Smooth muscle cell (in vitro differentiated cells): Measurements from ENCODE around the gene PADI1. TPM values are rescaled to one million over a fixed set of nuclear protein-coding genes. Genes with fewer than 3 reads are reported as not detected.

Experiments used
- DNase-seq: peaks from one replicate; lab custom pipeline; 2025; ENCODE audit not compliant: unreplicated experiment; lab: John Stamatoyannopoulos, UW
- H2AFZ ChIP-seq: fragments of 200-600 bp; sonication (generic); 2 replicates; pipeline ENCODE4 v1.6.0; 2016; ENCODE audit warnings: antibody characterized with exemption, low read depth, mild to moderate bottlenecking
- H3F3A ChIP-seq: fragments of 200-600 bp; sonication (generic); 2 replicates; pipeline ENCODE4 v1.6.0; 2017; ENCODE audit warnings: antibody characterized with exemption, low read depth
- H3K27ac ChIP-seq: fragments of 200-600 bp; sonication (generic); 2 replicates; pipeline ENCODE4 v1.5.1; 2016; ENCODE audit warnings: low read depth, mild to moderate bottlenecking
- H3K27me3 ChIP-seq: fragments of 200-600 bp; sonication (generic); 2 replicates; pipeline ENCODE4 v1.6.1; 2016; ENCODE audit warnings: low read depth, mild to moderate bottlenecking
- H3K36me3 ChIP-seq: fragments of 200-600 bp; sonication (generic); 2 replicates; pipeline ENCODE4 v1.5.1; 2016; ENCODE audit warnings: low read depth
- H3K4me1 ChIP-seq: fragments of 200-600 bp; sonication (generic); 2 replicates; pipeline ENCODE4 v1.5.1; 2016; ENCODE audit warnings: low read depth
- H3K4me2 ChIP-seq: fragments of 200-600 bp; sonication (generic); 2 replicates; pipeline ENCODE4 v1.6.0; 2016; ENCODE audit warnings: mild to moderate bottlenecking
- H3K4me3 ChIP-seq: fragments of 200-600 bp; sonication (generic); 2 replicates; pipeline ENCODE4 v1.5.1; 2016; ENCODE audit warnings: mild to moderate bottlenecking
- H3K79me2 ChIP-seq: fragments of 200-600 bp; sonication (generic); 2 replicates; pipeline ENCODE4 v1.6.0; 2016; ENCODE audit warnings: low read depth, mild to moderate bottlenecking
- H3K9ac ChIP-seq: fragments of 200-600 bp; sonication (generic); 2 replicates; pipeline ENCODE4 v1.6.0; 2016; ENCODE audit warnings: low read depth
- H3K9me3 ChIP-seq: fragments of 200-600 bp; sonication (generic); replicated peaks from 2 replicates; pipeline ENCODE4 v1.5.1; 2016; ENCODE audit warnings: low read depth
- H4K20me1 ChIP-seq: fragments of 200-600 bp; sonication (generic); 2 replicates; pipeline ENCODE4 v1.6.0; 2016; ENCODE audit warnings: low read depth
- CTCF ChIP-seq: fragments of 200-600 bp; sonication (generic); IDR thresholded peaks from 2 replicates; pipeline ENCODE4 v1.5.1; 2017; ENCODE audit warnings: borderline replicate concordance, mild to moderate bottlenecking, antibody characterized with exemption; ENCODE audit not compliant: insufficient read depth, poor library complexity, severe bottlenecking
- WGBS: methylation state at CpG from one replicate; pipeline ENCODE4 v1.1.7; 2016; ENCODE audit warnings: low lambda C conversion rate; 5-methylcytosine and 5-hydroxymethylcytosine counted together
- polyA plus RNA-seq: library from polyadenylated mRNA; unstranded; fragments of >200 nt; fragmentation: Nextera tagmentation; extraction: Ambion mirVana; gene quantifications from 2 replicates; pipeline ENCODE4 v1.2.1, GENCODE V29; 2016
- total RNA-seq: library from RNA; depleted of rRNA; stranded (reverse); fragments of >200 nt; gene quantifications from 2 replicates; pipeline ENCODE4 v1.2.3, GENCODE V29; 2014

Gene PADI1
- total and polyA plus RNA-seq, 2 experiments from 2014 or later: 1.7 TPM; not detected in 1

- Histone ChIP-seq H3F3A (no peaks in the 10 kb centered on the region), H3K9ac (no peak overlapping the region), H4K20me1 (no peaks in the 10 kb centered on the region), H3K27me3 (no peaks in the 10 kb centered on the region), H3K36me3 (no peaks in the 10 kb centered on the region), H3K4me1 (peaks cover 15% of the 10 kb centered on the region), H3K4me2 (no peak overlapping the region), H3K4me3 (no peak overlapping the region), H3K79me2 (no peaks in the 10 kb centered on the region), H3K9me3 (no peaks in the 10 kb centered on the region), H2AFZ (no peak overlapping the region), H3K27ac (no peak overlapping the region)
- no peak for TF ChIP-seq CTCF
- 92% methylated on average over 1 of the region's 1 CpG for WGBS
- DNase-seq: no peak
Observed at GRCh38 chr1:17243274-17243673, 38.3 kb downstream of the PADI1 start.

- peaks cover 13% of the 10 kb centered on the region for H3K4me1 ChIP-seq
- H3K36me3 ChIP-seq: no peaks in the 10 kb centered on the region
- no peaks in the 10 kb centered on the region for H3F3A ChIP-seq
- H2AFZ ChIP-seq: no peak overlapping the region
- no peak for DNase-seq
- H3K27me3 ChIP-seq: no peaks in the 10 kb centered on the region
- no peak overlapping the region for H3K9ac ChIP-seq
- H3K79me2 ChIP-seq: no peaks in the 10 kb centered on the region
- H3K9me3 ChIP-seq: no peaks in the 10 kb centered on the region
- WGBS: 55% methylated on average over 14 of the region's 14 CpGs
- no peak for TF ChIP-seq CTCF
- H3K4me3 ChIP-seq: no peak overlapping the region
- H3K27ac ChIP-seq: no peak overlapping the region
- H3K4me2 ChIP-seq: peak overlapping the region; percentile 28
- H4K20me1 ChIP-seq: no peaks in the 10 kb centered on the region
Observed at GRCh38 chr1:17244821-17245740, 40.2 kb downstream of the PADI1 start.

GRCh38 chr1:17245816-17246325 lies 40.9 kb downstream of the PADI1 start:
- Histone ChIP-seq H3K4me1 (peaks cover 13% of the 10 kb centered on the region), H3K4me2 (peak overlapping the region; percentile 28), H3K79me2 (no peaks in the 10 kb centered on the region), H3F3A (no peaks in the 10 kb centered on the region), H3K4me3 (no peak overlapping the region), H3K27me3 (no peaks in the 10 kb centered on the region), H4K20me1 (no peaks in the 10 kb centered on the region), H3K9me3 (no peaks in the 10 kb centered on the region), H3K36me3 (no peaks in the 10 kb centered on the region), H3K27ac (no peak overlapping the region), H3K9ac (no peak overlapping the region), H2AFZ (no peak overlapping the region)
- TF ChIP-seq CTCF: no peak
- WGBS: 76% methylated on average over 7 of the region's 7 CpGs
- DNase-seq: no peak
